ENCODE results near the gene DOCK10.

Gene DOCK10

GRCh38 chr2:224832207-224832606, 210.1 kb downstream of the DOCK10 start:
- DNase-seq (ENCODE audit: low read depth) = no peak
- TF ChIP-seq CTCF (conservative IDR thresholded peaks at IDR 0.05; ENCODE audit: low read length) = no peak
- no peak overlapping the region for H3K4me3 ChIP-seq (ENCODE audit: low read length)

- no peak for TF ChIP-seq CTCF (conservative IDR thresholded peaks at IDR 0.05; ENCODE audit: low read length)
- DNase-seq (ENCODE audit: low read depth) = no peak
- no peak overlapping the region for H3K4me3 ChIP-seq (ENCODE audit: low read length)
Observed at GRCh38 chr2:224831530-224831929, 210.7 kb downstream of the DOCK10 start.

GRCh38 chr2:224820283-224820991, 221.8 kb downstream of the DOCK10 start:
- no peak overlapping the region for H3K4me3 ChIP-seq (ENCODE audit: low read length)
- peak; percentile 25 for DNase-seq (ENCODE audit: low read depth)
- no peak for TF ChIP-seq CTCF (conservative IDR thresholded peaks at IDR 0.05; ENCODE audit: low read length)

- no peak overlapping the region for H3K4me3 ChIP-seq (ENCODE audit: low read length)
- DNase-seq (ENCODE audit: low read depth) = no peak
- no peak for TF ChIP-seq CTCF (conservative IDR thresholded peaks at IDR 0.05; ENCODE audit: low read length)
Observed at GRCh38 chr2:224819075-224819474, 223.2 kb downstream of the DOCK10 start.

GRCh38 chr2:224817676-224818075, 224.6 kb downstream of the DOCK10 start:
- no peak for DNase-seq (ENCODE audit: low read depth)
- no peak for TF ChIP-seq CTCF (conservative IDR thresholded peaks at IDR 0.05; ENCODE audit: low read length)
- no peak overlapping the region for H3K4me3 ChIP-seq (ENCODE audit: low read length)

GRCh38 chr2:224816816-224817215, 225.5 kb downstream of the DOCK10 start:
- no peak overlapping the region for H3K4me3 ChIP-seq (ENCODE audit: low read length)
- DNase-seq (ENCODE audit: low read depth) = peak; percentile 78
- TF ChIP-seq CTCF (conservative IDR thresholded peaks at IDR 0.05; ENCODE audit: low read length) = no peak

GRCh38 chr2:224813578-224813977, 228.7 kb downstream of the DOCK10 start:
- H3K4me3 ChIP-seq (ENCODE audit: low read length) = no peak overlapping the region
- no peak for DNase-seq (ENCODE audit: low read depth)
- no peak for TF ChIP-seq CTCF (conservative IDR thresholded peaks at IDR 0.05; ENCODE audit: low read length)
